Measurements from ENCODE around the gene LY6G5C. TPM values are rescaled to one million over a fixed set of nuclear protein-coding genes. Genes with fewer than 3 reads are reported as not detected.

Gene LY6G5C
- total RNA-seq, 1 donor from 2014 or later: 13.8 TPM

DNA sequence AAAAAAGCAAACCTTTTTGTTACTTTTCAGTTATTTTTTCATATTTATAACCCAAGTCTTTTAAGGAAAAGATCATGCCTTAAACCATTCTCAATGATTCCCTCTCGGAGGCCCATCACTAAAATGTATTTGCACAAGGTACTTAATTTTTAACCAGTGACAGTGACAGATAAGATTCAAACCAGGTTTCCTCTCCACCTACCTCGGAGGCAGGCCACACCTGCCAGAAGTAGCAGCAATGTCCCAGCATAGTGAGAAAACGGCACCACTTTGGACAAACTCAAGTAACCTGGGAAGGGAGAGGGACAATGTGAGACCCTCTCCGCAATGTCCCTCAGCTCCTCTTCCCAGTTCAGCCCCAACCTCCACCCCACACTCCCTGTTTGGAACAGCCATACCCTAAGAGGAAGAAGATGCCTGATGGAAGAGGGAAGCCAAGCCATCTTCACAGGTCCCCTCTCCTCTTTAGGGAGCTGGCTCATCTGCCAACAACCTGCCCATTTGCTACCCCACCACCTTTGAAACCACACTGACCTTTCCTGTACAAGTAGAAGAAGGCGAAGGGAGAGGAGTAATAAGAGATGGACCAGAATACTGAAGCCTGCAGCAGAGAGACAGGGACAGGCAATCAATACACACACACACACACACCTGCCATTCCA, 20.0 kb upstream of the LY6G5C start:
- Mint-ChIP-seq H3K36me3 (ENCODE audit: unreplicated experiment) (no peaks in the 10 kb centered on the region), H3K4me3 (ENCODE audit: unreplicated experiment) (peak overlapping the region; percentile 94), H3K9me3 (ENCODE audit: unreplicated experiment) (peaks cover 10% of the 10 kb centered on the region), H3K4me1 (ENCODE audit: low read depth, unreplicated experiment) (peaks cover 13% of the 10 kb centered on the region), H3K27ac (ENCODE audit: unreplicated experiment) (peak overlapping the region; percentile 62), H3K27me3 (ENCODE audit: unreplicated experiment) (peaks cover 7% of the 10 kb centered on the region)
- TF ChIP-seq, protein P1, sequence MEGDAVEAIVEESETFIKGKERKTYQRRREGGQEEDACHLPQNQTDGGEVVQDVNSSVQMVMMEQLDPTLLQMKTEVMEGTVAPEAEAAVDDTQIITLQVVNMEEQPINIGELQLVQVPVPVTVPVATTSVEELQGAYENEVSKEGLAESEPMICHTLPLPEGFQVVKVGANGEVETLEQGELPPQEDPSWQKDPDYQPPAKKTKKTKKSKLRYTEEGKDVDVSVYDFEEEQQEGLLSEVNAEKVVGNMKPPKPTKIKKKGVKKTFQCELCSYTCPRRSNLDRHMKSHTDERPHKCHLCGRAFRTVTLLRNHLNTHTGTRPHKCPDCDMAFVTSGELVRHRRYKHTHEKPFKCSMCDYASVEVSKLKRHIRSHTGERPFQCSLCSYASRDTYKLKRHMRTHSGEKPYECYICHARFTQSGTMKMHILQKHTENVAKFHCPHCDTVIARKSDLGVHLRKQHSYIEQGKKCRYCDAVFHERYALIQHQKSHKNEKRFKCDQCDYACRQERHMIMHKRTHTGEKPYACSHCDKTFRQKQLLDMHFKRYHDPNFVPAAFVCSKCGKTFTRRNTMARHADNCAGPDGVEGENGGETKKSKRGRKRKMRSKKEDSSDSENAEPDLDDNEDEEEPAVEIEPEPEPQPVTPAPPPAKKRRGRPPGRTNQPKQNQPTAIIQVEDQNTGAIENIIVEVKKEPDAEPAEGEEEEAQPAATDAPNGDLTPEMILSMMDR (IDR thresholded peaks at IDR 0.05; ENCODE audit: partially characterized antibody, unreplicated experiment): no peak
- DNase-seq: no peak

DNA sequence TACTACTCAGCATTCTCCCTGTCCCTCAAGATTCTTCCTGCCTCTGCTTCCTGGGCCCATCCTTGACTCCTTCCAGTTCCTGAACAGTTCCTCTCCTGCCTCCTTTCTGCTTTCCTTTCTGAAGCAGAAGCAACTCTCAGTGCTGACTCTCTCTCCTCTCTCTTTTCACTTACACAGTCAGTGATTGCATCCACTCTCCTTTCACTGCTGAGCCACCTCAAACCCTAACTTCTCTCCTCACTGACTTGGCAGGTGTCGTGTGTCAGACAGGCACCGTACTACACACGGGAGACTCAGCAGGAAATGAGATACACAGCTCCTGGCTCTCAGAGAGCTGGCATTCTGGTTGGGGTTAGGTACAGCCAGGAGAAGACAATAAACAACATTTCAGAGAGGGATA, 16.7 kb upstream of the LY6G5C start:
- no peak overlapping the region for H3K27ac Mint-ChIP-seq (ENCODE audit: unreplicated experiment)
- DNase-seq: no peak
- H3K36me3 Mint-ChIP-seq (ENCODE audit: unreplicated experiment): no peaks in the 10 kb centered on the region
- TF ChIP-seq, protein P1 (IDR thresholded peaks at IDR 0.05; ENCODE audit: partially characterized antibody, unreplicated experiment): no peak
- H3K4me1 Mint-ChIP-seq (ENCODE audit: low read depth, unreplicated experiment): peaks cover 13% of the 10 kb centered on the region
- H3K9me3 Mint-ChIP-seq (ENCODE audit: unreplicated experiment): peaks cover 1% of the 10 kb centered on the region
- H3K4me3 Mint-ChIP-seq (ENCODE audit: unreplicated experiment): peak overlapping the region; percentile 39
- peaks cover 5% of the 10 kb centered on the region for H3K27me3 Mint-ChIP-seq (ENCODE audit: unreplicated experiment)

DNA sequence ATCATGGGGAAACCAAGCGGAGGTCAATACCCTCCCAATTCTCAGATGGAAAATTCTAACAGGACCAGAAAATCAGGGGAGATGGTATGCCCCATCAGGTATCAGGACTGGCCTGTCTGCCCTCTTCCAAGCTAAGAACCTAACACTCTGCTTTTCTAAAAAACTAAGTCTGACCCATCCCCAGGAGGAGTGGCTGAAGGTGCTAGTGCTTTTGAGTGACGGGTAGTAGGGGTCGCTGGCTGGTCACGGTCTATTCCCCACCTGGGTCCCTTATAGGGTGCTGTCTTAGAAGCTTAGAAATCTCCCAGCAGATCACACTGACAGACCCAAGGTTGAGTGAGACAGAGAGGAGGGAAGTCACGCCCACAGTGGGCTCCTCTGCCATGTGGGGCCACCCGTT, 12.7 kb upstream of the LY6G5C start:
- DNase-seq: no peak
- no peaks in the 10 kb centered on the region for H3K4me1 Mint-ChIP-seq (ENCODE audit: low read depth, unreplicated experiment)
- TF ChIP-seq, protein P1 (IDR thresholded peaks at IDR 0.05; ENCODE audit: partially characterized antibody, unreplicated experiment): no peak
- H3K27ac Mint-ChIP-seq (ENCODE audit: unreplicated experiment): no peak overlapping the region
- no peak overlapping the region for H3K4me3 Mint-ChIP-seq (ENCODE audit: unreplicated experiment)
- H3K9me3 Mint-ChIP-seq (ENCODE audit: unreplicated experiment): no peaks in the 10 kb centered on the region
- H3K27me3 Mint-ChIP-seq (ENCODE audit: unreplicated experiment): no peaks in the 10 kb centered on the region
- H3K36me3 Mint-ChIP-seq (ENCODE audit: unreplicated experiment): no peaks in the 10 kb centered on the region

DNA sequence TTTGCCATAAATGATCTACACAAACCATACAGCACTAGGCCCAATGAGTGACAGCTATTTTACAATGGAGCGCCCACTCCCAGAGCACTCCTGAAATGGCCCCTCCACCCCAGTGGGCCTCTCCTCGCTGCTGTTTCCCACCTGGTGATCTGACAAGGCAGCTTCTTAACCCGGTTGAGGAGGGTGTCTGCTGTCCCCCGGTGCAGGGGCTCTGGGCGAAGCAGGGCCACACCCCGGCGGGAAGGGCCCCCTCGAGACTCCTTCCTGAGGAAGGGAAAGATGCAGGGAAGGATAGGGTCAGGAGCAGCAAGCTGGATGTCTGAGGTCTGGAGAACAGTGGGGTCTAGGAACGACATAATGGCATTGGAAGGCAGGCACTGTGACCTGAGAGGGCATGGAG, 12.0 kb upstream of the LY6G5C start:
- Mint-ChIP-seq H3K36me3 (ENCODE audit: unreplicated experiment) (no peaks in the 10 kb centered on the region), H3K27ac (ENCODE audit: unreplicated experiment) (no peak overlapping the region), H3K4me1 (ENCODE audit: low read depth, unreplicated experiment) (no peaks in the 10 kb centered on the region), H3K27me3 (ENCODE audit: unreplicated experiment) (no peaks in the 10 kb centered on the region), H3K4me3 (ENCODE audit: unreplicated experiment) (no peak overlapping the region), H3K9me3 (ENCODE audit: unreplicated experiment) (no peaks in the 10 kb centered on the region)
- TF ChIP-seq, protein P1 (IDR thresholded peaks at IDR 0.05; ENCODE audit: partially characterized antibody, unreplicated experiment): no peak
- DNase-seq: no peak

DNA sequence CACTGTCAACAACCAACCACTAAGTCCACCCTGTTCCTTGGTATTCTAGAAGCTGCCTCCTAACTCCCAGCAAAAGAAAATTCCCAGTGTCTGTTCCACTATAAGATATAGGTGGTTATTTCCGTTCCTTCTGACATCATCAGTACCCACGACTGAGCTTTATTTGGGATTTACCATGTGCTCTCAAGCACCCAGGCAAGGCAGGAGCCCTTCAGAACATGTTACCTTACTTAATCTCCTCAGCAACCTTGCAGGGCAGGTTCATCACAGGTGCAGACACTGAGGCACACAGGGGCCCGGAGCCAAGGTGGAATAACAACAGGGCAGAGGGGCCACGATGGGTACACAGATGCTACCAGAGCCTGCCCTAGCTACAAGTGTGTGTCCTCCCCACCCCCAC, 11.5 kb upstream of the LY6G5C start:
- Mint-ChIP-seq H3K4me1 (ENCODE audit: low read depth, unreplicated experiment) (no peaks in the 10 kb centered on the region), H3K27ac (ENCODE audit: unreplicated experiment) (no peak overlapping the region), H3K36me3 (ENCODE audit: unreplicated experiment) (no peaks in the 10 kb centered on the region), H3K4me3 (ENCODE audit: unreplicated experiment) (no peak overlapping the region), H3K9me3 (ENCODE audit: unreplicated experiment) (no peaks in the 10 kb centered on the region), H3K27me3 (ENCODE audit: unreplicated experiment) (no peaks in the 10 kb centered on the region)
- TF ChIP-seq, protein P1 (IDR thresholded peaks at IDR 0.05; ENCODE audit: partially characterized antibody, unreplicated experiment): no peak
- DNase-seq: no peak

Measured in glutamatergic neuron (in vitro differentiated cells).